GM12872 (cell line): ENCODE measurements around the gene SAXO2.

Experiments
- TF ChIP-seq, protein P1 (sequence below): IDR thresholded peaks from 3 replicates; pipeline ENCODE4 v1.5.1; 2011; ENCODE audit warnings: low read depth, mild to moderate bottlenecking, low read length, moderate library complexity; ENCODE audit not compliant: insufficient read depth

The SAXO2 gene, protein sequence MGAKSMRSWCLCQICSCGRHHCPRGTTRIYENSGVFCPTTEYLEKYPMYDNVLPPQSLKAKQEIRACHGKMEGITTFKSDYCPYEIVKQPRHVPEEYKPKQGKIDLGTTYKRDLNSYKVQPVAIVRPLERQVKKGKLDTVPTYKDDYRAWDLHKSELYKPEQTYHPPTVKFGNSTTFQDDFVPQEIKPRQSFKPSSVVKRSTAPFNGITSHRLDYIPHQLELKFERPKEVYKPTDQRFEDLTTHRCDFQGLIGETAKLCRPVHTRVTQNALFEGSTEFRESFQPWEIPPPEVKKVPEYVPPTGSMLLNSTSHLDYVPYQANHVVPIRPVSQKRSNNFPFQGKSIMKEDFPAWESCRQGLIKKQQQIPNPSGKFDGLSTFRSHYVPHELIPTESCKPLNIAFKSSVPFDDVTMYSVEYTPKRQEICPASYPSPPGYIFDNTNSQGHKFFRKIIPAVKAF

DNA sequence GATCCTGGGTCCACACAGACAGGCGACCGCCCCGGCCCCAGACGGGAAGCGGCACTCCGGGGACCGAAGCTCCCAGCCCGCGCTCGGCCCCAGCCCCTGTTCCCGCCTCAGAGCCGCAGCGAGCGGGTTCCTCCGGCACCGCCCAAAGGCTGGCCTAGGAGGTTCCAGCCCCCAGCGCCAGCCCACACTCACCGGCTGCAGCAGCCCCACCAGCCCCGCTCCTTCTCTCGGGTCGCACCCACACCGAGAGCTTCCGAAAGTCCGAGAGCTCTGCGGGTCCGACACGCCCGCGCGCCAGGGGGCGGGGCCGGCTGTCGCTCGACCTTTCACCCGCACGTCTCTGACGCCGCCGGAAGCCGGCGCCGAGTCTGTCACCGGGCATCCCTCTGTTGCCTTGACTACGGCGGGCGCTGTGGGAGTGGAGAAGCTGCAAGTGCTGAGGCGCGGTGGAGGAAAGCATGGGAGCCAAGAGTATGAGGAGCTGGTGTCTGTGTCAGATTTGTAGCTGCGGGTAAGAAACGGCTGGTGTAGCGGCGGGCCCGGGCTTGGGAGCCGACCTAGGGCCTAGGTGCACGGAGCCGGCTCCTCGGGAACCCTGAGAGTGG lies at the start of gene SAXO2, which contains the start of gene EFL1:
Gene SAXO2 (plus strand): TSS at position 397 of the 605 bp plus-strand sequence. CDS start 62 bp downstream, at position 459.
Gene EFL1 (minus strand): TSS at position 313 of the 605 bp plus-strand sequence. CDS start 956 bp downstream, outside the sequence.
- TF ChIP-seq, protein P1, sequence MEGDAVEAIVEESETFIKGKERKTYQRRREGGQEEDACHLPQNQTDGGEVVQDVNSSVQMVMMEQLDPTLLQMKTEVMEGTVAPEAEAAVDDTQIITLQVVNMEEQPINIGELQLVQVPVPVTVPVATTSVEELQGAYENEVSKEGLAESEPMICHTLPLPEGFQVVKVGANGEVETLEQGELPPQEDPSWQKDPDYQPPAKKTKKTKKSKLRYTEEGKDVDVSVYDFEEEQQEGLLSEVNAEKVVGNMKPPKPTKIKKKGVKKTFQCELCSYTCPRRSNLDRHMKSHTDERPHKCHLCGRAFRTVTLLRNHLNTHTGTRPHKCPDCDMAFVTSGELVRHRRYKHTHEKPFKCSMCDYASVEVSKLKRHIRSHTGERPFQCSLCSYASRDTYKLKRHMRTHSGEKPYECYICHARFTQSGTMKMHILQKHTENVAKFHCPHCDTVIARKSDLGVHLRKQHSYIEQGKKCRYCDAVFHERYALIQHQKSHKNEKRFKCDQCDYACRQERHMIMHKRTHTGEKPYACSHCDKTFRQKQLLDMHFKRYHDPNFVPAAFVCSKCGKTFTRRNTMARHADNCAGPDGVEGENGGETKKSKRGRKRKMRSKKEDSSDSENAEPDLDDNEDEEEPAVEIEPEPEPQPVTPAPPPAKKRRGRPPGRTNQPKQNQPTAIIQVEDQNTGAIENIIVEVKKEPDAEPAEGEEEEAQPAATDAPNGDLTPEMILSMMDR = no peak

DNA sequence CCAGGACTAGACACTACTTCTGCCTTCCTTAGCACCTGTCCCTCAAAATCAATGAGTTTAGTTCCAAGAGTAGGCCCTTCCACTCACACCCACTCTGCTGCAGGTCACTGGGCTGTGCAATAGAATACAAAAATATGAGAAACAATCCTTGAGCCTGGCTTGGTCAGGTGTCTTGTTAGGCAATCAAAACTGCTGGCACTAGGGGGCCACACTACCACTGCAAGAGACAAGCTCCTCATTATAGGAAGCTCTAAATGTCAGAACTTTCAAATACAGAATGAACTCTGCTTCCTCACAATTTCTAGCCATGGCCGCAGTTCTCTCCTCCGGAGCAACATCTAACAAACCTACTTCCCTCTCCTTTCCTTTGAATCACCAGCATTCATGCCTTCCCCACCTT lies 41.1 kb upstream of the SAXO2 start:
- TF ChIP-seq, protein P1 = peak; percentile 44

DNA sequence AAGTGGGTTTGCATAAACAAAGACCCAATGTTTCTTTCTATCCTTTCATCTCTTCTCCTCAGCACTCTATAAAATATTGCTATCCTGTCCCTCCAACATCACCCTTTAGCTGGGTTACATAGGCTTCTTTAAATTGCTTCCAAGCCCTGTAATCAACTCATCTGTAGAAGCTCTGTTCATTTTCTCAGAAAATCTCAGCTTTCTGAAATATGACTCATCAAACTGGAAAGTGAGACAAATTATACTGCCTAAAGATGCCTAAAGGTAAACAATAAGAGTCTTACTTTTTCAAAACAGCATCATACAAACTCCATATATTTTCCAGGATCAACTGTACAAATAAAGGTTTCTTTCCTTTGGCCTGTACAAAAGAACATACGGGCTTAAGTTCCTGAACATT lies 33.9 kb upstream of the SAXO2 start:
- TF ChIP-seq, protein P1 = no peak

DNA sequence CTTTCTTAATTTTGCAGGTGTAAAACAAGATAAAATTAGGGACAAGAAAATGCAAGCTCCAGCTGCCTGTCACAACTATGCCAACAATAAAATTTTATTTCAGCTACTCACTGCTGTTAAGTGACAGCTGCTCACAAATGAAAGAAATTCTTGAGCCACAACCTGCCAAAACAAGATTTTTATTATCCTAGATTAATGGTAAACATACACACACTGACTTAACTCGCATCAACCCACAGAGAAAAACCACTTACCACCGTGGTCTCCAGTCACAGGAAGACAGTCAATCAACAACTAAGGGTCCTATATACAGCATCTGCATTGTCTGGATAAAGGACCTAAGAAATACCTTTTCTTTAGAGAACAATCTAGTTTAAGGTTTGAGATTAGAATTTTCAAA lies 31.4 kb upstream of the SAXO2 start:
- TF ChIP-seq, protein P1 = no peak

DNA sequence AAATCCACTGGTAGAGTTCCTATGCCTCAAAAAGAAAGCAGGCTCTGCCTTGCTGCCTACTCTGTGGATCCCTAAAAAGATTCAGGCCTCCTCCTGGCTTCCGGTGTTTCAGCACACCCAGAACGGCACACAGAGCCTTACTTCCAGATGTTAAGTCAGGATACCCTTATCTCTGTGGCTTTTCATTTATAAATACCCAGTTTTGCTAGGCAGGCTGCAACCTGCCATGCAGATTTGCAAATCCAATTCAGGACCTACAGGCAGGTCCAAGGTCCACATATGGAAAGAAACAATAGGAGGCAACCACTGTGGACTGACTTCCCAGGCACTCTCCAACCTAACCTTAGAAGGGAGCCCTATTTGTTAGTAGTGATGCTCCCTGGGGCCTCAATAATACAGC lies 30.8 kb upstream of the SAXO2 start:
- TF ChIP-seq, protein P1 = no peak

DNA sequence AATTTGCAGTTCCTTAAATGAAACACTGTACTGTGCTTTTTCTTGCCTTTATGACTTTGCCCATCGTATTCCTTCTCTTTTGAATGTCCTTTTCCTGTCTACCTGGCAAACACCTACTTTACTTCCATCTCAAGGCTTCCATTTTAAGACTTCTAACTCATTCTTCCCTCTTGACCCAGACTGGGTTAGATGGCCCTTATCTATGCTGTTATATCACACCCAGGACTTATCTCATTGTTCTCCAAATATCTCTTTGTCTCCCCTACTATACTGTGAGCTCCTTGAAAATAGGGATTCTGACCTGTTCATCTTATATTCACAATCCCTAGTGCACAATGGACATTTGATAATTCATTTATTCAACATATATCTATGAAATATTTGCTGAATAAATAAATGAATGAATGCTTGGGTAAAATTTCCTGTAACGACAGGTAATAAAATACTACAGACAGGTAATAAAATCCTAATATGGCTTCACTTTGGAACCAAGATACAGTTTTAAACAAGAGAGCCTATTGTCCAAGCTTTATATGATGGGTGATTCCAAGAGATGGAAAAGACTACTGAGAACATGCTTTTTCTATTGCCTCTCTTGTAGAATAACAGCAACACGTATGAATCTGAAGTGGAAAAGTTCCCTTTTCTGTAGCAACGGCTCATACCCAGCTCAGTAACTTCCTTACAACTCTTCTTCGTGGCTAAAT lies 22.8 kb upstream of the SAXO2 start:
- TF ChIP-seq, protein P1 = no peak

DNA sequence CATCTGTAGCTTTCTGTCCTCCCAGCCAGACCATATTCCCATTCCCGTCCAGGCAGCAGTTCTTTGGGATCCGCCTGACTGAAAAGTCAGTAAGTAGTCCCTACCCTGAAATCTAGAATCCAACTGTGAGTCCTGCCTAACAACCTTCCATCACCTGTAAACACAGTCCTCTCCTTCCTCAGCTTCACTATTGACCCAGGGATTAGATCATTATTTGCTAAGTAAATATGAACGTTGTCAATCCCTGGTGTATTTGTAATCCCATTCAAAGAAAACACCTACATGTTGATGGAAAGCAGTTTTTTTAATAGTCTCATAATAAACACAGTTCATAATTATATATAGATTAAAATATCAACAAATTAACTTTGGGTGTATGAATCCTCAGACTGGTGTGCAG lies 732 bp downstream of the SAXO2 start:
- TF ChIP-seq, protein P1 = no peak
